CD4-positive, alpha-beta T cell (primary cell): Measurements from ENCODE around the gene BICD1. TPM values are rescaled to one million over a fixed set of nuclear protein-coding genes. Genes with fewer than 3 reads are reported as not detected.

Source experiments
- ATAC-seq: fragments of 200-7000 bp; cut with Tn5 transposase; one replicate; pipeline ENCODE4 v1.10.0; 2022; ENCODE audit warnings: mild to moderate bottlenecking; ENCODE audit not compliant: poor library complexity
- CTCF ChIA-PET: fragments of 350-600 bp; sonication (Branson Sonifier 250); formaldehyde crosslinking; loops from one replicate; lab custom pipeline; 2021; ENCODE audit warnings: antibody characterized with exemption, inconsistent platforms; lab: Charles Lee
- POLR2A ChIA-PET: fragments of 350-600 bp; sonication (Branson Sonifier 250); formaldehyde crosslinking; loops from one replicate; lab custom pipeline; 2021; ENCODE audit warnings: antibody characterized with exemption, inconsistent platforms; lab: Charles Lee
- DNase-seq, 14 experiments: peaks; one replicate each; pipeline ENCODE4 v3.0.0-alpha.2; 2013 to 2020; ENCODE audit warnings: mixed read lengths in 2 of 14
- H3K27ac ChIP-seq, 2 donors: one replicate each; pipeline versions ENCODE4 v1.5.1 to v1.7.0; 2013; ENCODE audit warnings: low read length in 2 of 2, low read depth in 1 of 2, mild to moderate bottlenecking in 1 of 2
- H3K27me3 ChIP-seq, 2 experiments: 1 replicate in 1 of 2; 2 replicates in 1 of 2; pipeline versions ENCODE4 v1.6.1 to v1.7.0; 2013; ENCODE audit warnings: low read length in 2 of 2, control low read depth in 1 of 2, mild to moderate bottlenecking in 1 of 2, moderate library complexity in 1 of 2; ENCODE audit not compliant: insufficient read depth in 2 of 2, control insufficient read depth in 1 of 2
- H3K36me3 ChIP-seq: one replicate; pipeline ENCODE4 v1.6.1; 2013; ENCODE audit warnings: low read length, control low read depth; ENCODE audit not compliant: insufficient read depth
- H3K4me1 ChIP-seq: one replicate; pipeline ENCODE4 v1.6.1; 2013; ENCODE audit warnings: low read length, control low read depth; ENCODE audit not compliant: insufficient read depth
- H3K4me3 ChIP-seq: one replicate; pipeline ENCODE4 v1.5.1; 2013; ENCODE audit warnings: mild to moderate bottlenecking, low read length, moderate library complexity
- H3K9me3 ChIP-seq, 2 experiments: 1 replicate in 1 of 2; 2 replicates in 1 of 2; pipeline versions ENCODE4 v1.6.1 to v1.7.0; 2013; ENCODE audit warnings: low read length in 2 of 2, mild to moderate bottlenecking in 2 of 2, control low read depth in 1 of 2, moderate library complexity in 1 of 2; ENCODE audit not compliant: control insufficient read depth in 1 of 2, insufficient read depth in 1 of 2
- H3K27ac Mint-ChIP-seq: one replicate; pipeline ENCODE4 v1.8.0; 2020; ENCODE audit warnings: mixed read lengths
- H3K27me3 Mint-ChIP-seq: one replicate; pipeline ENCODE4 v1.8.0; 2021; ENCODE audit warnings: mixed read lengths
- H3K36me3 Mint-ChIP-seq: one replicate; pipeline ENCODE4 v1.8.0; 2021; ENCODE audit warnings: low read depth, mixed read lengths
- H3K4me1 Mint-ChIP-seq: one replicate; pipeline ENCODE4 v1.8.0; 2021; ENCODE audit warnings: low read depth, mixed read lengths
- H3K4me3 Mint-ChIP-seq: one replicate; pipeline ENCODE4 v1.8.0; 2020; ENCODE audit warnings: mild to moderate bottlenecking, mixed read lengths
- H3K9me3 Mint-ChIP-seq: one replicate; pipeline ENCODE4 v1.8.0; 2020; ENCODE audit warnings: mixed read lengths
- intact Hi-C, 2 experiments: fragments of 100-400 bp; cut with DNase I in 1 of 2; cut with micrococcal nuclease in 1 of 2; formaldehyde crosslinking; loops; one replicate each; pipeline versions ENCODE4 v1.15.1 to v1.9.0; 2023 to 2025; cut with DNase I, micrococcal nuclease
- total RNA-seq, 174 experiments: library from RNA in 2 of 174; stranded (reverse) in 2 of 174; gene quantifications; one replicate each; pipeline ENCODE4 v1.2.3 and lab custom pipeline; 2021 to 2026
- TF ChIP-seq, protein P1 (sequence below): fragments of 200-600 bp; IDR thresholded peaks from one replicate; pipeline ENCODE4 v1.8.0; 2022; ENCODE audit warnings: antibody characterized with exemption, mild to moderate bottlenecking

The BICD1 gene
- total RNA-seq, 2 experiments from 2014 or later = 13.5 to 14.3 TPM

DNA sequence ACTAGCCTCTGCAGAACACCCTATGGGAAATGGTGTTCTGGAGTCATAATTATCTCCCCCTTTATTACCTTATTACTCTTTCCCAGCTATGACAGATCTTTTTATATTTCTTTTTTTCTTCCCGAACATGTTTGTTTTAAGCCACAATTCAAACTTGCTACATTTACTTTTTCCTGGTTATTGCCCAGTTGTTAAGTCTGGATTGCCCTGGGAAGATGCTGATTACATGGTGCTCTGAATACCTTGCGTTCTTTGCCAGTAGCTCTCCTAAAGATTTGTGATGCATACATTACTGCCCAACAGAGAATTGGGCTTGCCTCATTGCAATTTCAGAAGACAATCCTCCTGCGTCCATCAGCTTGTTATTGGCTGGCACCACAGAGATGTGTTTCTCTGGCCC is 174.5 kb downstream of the BICD1 start:
- ChIA-PET POLR2A (no interaction called here), CTCF (no interaction called here)
- intact Hi-C loops = no loop called here
- Mint-ChIP-seq H3K4me1 (no peaks in the 10 kb centered on the region), H3K36me3 (no peaks in the 10 kb centered on the region), H3K27ac (no peak overlapping the region), H3K27me3 (no peaks in the 10 kb centered on the region), H3K9me3 (no peaks in the 10 kb centered on the region), H3K4me3 (no peak overlapping the region)
- no peak overlapping the region for H3K27ac ChIP-seq
- no peaks in the 10 kb centered on the region for H3K36me3 ChIP-seq
- peaks cover 0 to 4% of the 10 kb centered on the region in 2 experiments for H3K9me3 ChIP-seq
- no peak overlapping the region for H3K4me3 ChIP-seq
- DNase-seq (no peak), ATAC-seq (no peak)
- H3K4me1 ChIP-seq = no peaks in the 10 kb centered on the region
- TF ChIP-seq, protein P1, sequence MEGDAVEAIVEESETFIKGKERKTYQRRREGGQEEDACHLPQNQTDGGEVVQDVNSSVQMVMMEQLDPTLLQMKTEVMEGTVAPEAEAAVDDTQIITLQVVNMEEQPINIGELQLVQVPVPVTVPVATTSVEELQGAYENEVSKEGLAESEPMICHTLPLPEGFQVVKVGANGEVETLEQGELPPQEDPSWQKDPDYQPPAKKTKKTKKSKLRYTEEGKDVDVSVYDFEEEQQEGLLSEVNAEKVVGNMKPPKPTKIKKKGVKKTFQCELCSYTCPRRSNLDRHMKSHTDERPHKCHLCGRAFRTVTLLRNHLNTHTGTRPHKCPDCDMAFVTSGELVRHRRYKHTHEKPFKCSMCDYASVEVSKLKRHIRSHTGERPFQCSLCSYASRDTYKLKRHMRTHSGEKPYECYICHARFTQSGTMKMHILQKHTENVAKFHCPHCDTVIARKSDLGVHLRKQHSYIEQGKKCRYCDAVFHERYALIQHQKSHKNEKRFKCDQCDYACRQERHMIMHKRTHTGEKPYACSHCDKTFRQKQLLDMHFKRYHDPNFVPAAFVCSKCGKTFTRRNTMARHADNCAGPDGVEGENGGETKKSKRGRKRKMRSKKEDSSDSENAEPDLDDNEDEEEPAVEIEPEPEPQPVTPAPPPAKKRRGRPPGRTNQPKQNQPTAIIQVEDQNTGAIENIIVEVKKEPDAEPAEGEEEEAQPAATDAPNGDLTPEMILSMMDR = no peak
- H3K27me3 ChIP-seq = no peaks in the 10 kb centered on the region

DNA sequence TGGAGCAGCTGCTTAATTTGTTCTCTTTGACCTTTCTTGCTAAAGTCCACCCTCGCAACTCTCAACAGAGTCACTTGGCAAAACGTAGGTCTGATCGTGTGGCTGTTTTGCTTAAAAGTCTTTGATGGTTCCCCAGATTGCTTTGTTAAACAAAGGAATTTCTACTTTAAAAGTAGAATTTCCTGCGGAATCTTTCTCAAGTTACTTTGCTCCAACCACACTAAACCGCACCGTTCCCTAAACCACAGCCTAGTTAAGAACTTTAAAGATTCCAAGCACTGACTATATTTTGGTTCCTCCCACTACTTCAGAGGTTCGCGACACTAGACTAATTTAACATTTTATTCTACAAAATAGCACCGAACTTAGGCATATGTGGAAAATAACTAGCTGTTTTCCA is 177.9 kb downstream of the BICD1 start:
- no peaks in the 10 kb centered on the region for H3K9me3 ChIP-seq
- TF ChIP-seq, protein P1 = no peak
- H3K27ac Mint-ChIP-seq = no peak overlapping the region
- no peaks in the 10 kb centered on the region for H3K4me1 Mint-ChIP-seq
- POLR2A ChIA-PET = no interaction called here
- H3K27me3 ChIP-seq = no peaks in the 10 kb centered on the region
- no peak for ATAC-seq
- no peaks in the 10 kb centered on the region for H3K36me3 Mint-ChIP-seq
- H3K9me3 Mint-ChIP-seq = no peaks in the 10 kb centered on the region
- no peaks in the 10 kb centered on the region for H3K27me3 Mint-ChIP-seq
- H3K4me3 ChIP-seq = no peak overlapping the region
- intact Hi-C loops = no loop called here
- CTCF ChIA-PET = no interaction called here
- no peak for DNase-seq
- no peaks in the 10 kb centered on the region for H3K36me3 ChIP-seq
- H3K4me1 ChIP-seq = no peaks in the 10 kb centered on the region
- no peak overlapping the region for H3K4me3 Mint-ChIP-seq
- no peak overlapping the region for H3K27ac ChIP-seq

DNA sequence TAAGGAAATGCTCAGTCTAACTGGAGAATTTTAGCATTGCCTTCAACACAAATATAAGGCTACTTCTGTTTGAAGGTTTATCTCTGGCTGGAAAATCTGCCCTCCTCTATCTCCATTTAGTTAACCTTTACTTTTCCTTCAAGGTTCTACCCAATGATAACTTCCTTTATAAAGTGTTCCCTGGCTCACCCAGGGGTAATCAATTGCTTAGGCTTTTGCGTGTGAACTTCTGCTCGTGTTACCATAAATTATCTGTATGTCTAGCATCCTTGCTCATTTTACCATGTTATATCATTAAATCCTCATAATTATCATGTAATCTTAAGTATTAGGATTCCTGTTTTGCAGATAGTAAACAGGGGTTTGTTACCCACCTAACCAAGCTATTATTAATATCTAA is 178.4 kb downstream of the BICD1 start:
- Histone ChIP-seq H3K4me1 (no peaks in the 10 kb centered on the region), H3K27me3 (no peaks in the 10 kb centered on the region), H3K36me3 (no peaks in the 10 kb centered on the region), H3K4me3 (no peak overlapping the region), H3K9me3 (no peaks in the 10 kb centered on the region), H3K27ac (no peak overlapping the region)
- intact Hi-C loops = no loop called here
- H3K27me3 Mint-ChIP-seq = no peaks in the 10 kb centered on the region
- POLR2A ChIA-PET = no interaction called here
- no peaks in the 10 kb centered on the region for H3K9me3 Mint-ChIP-seq
- DNase-seq (no peak), ATAC-seq (no peak)
- CTCF ChIA-PET = no interaction called here
- no peak overlapping the region for H3K4me3 Mint-ChIP-seq
- no peaks in the 10 kb centered on the region for H3K4me1 Mint-ChIP-seq
- no peak overlapping the region for H3K27ac Mint-ChIP-seq
- TF ChIP-seq, protein P1 = no peak
- no peaks in the 10 kb centered on the region for H3K36me3 Mint-ChIP-seq
